GM23338 (cell line): ENCODE data around the gene OR2W1. TPM values are rescaled to one million over a fixed set of nuclear protein-coding genes. Genes with fewer than 3 reads are reported as not detected.

Experiments used
- ATAC-seq: fragments of 200-7000 bp; cut with Tn5 transposase; 3 replicates; pipeline ENCODE4 v1.9.1; 2020
- DNase-seq: peaks from one replicate; pipeline ENCODE4 v3.0.0-alpha.2; 2015; ENCODE audit warnings: low spot score
- H2AFZ ChIP-seq: fragments of 200-600 bp; sonication (generic); 2 replicates; pipeline ENCODE4 v1.8.0; 2016; ENCODE audit warnings: antibody characterized with exemption, mild to moderate bottlenecking, moderate library complexity
- H3F3A ChIP-seq: fragments of 200-600 bp; sonication (generic); replicated peaks from 2 replicates; pipeline ENCODE4 v1.8.0; 2017; ENCODE audit warnings: antibody characterized with exemption, mixed run types, low read depth
- H3K27ac ChIP-seq: fragments of 200-600 bp; sonication (generic); 2 replicates; pipeline ENCODE4 v1.6.1; 2016; ENCODE audit warnings: low read depth
- H3K27me3 ChIP-seq: fragments of 200-600 bp; sonication (generic); 2 replicates; pipeline ENCODE4 v1.8.0; 2016; ENCODE audit warnings: mild to moderate bottlenecking, mixed run types, moderate library complexity; ENCODE audit not compliant: insufficient read depth
- H3K36me3 ChIP-seq: fragments of 200-600 bp; sonication (generic); 2 replicates; pipeline ENCODE4 v1.8.0; 2016; ENCODE audit warnings: mild to moderate bottlenecking; ENCODE audit not compliant: insufficient read depth
- H3K4me1 ChIP-seq: fragments of 200-600 bp; sonication (generic); 2 replicates; pipeline ENCODE4 v1.8.0; 2016; ENCODE audit warnings: mild to moderate bottlenecking, moderate library complexity; ENCODE audit not compliant: insufficient read depth
- H3K4me2 ChIP-seq: fragments of 200-600 bp; sonication (generic); 2 replicates; pipeline ENCODE4 v1.7.1; 2017; ENCODE audit warnings: mixed run types
- H3K4me3 ChIP-seq: fragments of 200-600 bp; sonication (generic); 2 replicates; pipeline ENCODE4 v1.6.1; 2016; ENCODE audit warnings: mixed run types
- H3K79me2 ChIP-seq: fragments of 200-600 bp; sonication (generic); replicated peaks from 2 replicates; pipeline ENCODE4 v1.8.0; 2017; ENCODE audit warnings: mild to moderate bottlenecking; ENCODE audit not compliant: insufficient read depth
- H3K9me2 ChIP-seq: fragments of 200-600 bp; sonication (generic); 2 replicates; pipeline ENCODE4 v1.8.0; 2017; ENCODE audit not compliant: insufficient read depth
- H4K20me1 ChIP-seq: fragments of 200-600 bp; sonication (generic); replicated peaks from 2 replicates; pipeline ENCODE4 v1.8.0; 2017; ENCODE audit warnings: mild to moderate bottlenecking; ENCODE audit not compliant: insufficient read depth
- H3K27ac Mint-ChIP-seq: 2 replicates; pipeline ENCODE4 v1.8.0; 2020; ENCODE audit warnings: inconsistent platforms, mild to moderate bottlenecking, moderate library complexity, mixed read lengths
- H3K27me3 Mint-ChIP-seq: 3 replicates; pipeline ENCODE4 v1.8.0; 2022; ENCODE audit warnings: low read depth, mild to moderate bottlenecking, moderate library complexity, mixed read lengths, inconsistent platforms; ENCODE audit not compliant: insufficient read depth, poor library complexity
- H3K36me3 Mint-ChIP-seq: 3 replicates; pipeline ENCODE4 v1.8.0; 2021; ENCODE audit warnings: low read depth, mild to moderate bottlenecking, inconsistent platforms, moderate library complexity, mixed read lengths
- H3K4me1 Mint-ChIP-seq: 3 replicates; pipeline ENCODE4 v1.8.0; 2020; ENCODE audit warnings: mild to moderate bottlenecking, inconsistent platforms, mixed read lengths
- H3K4me3 Mint-ChIP-seq: 3 replicates; pipeline ENCODE4 v1.8.0; 2021; ENCODE audit warnings: moderate library complexity, mild to moderate bottlenecking, inconsistent platforms, mixed read lengths
- H3K9me3 Mint-ChIP-seq: 3 replicates; pipeline ENCODE4 v1.8.0; 2020; ENCODE audit warnings: moderate library complexity, mild to moderate bottlenecking, inconsistent platforms, mixed read lengths
- CREB1 ChIP-seq: fragments of 250-450 bp; sonication (Bioruptor Pico); IDR thresholded peaks from 2 replicates; pipeline ENCODE4 v1.5.0; 2020; ENCODE audit warnings: low read depth, mild to moderate bottlenecking, moderate library complexity
- EZH2 ChIP-seq: fragments of 200-600 bp; sonication (generic); IDR thresholded peaks from one replicate; pipeline ENCODE4 v1.8.0; 2017; ENCODE audit warnings: antibody characterized with exemption, mild to moderate bottlenecking, low read depth; ENCODE audit not compliant: unreplicated experiment
- EZH2phosphoT487 ChIP-seq: fragments of 200-600 bp; sonication (generic); IDR thresholded peaks from one replicate; pipeline ENCODE4 v1.8.1; 2018; ENCODE audit warnings: antibody characterized with exemption; ENCODE audit not compliant: unreplicated experiment
- JUNB ChIP-seq: IDR thresholded peaks from one replicate; pipeline ENCODE4 v1.6.1; 2016; ENCODE audit warnings: antibody characterized with exemption; ENCODE audit not compliant: unreplicated experiment
- NANOG ChIP-seq: IDR thresholded peaks from 2 replicates; pipeline ENCODE4 v1.6.1; 2016; ENCODE audit warnings: antibody characterized with exemption, borderline replicate concordance
- POLR2AphosphoS5 ChIP-seq: IDR thresholded peaks from 2 replicates; pipeline ENCODE4 v1.6.1; 2016; ENCODE audit warnings: antibody characterized with exemption, low read depth
- REST ChIP-seq: IDR thresholded peaks from one replicate; pipeline ENCODE4 v1.6.1; 2018; ENCODE audit warnings: antibody characterized with exemption; ENCODE audit not compliant: unreplicated experiment
- STAT1 ChIP-seq: IDR thresholded peaks from one replicate; pipeline ENCODE4 v1.6.1; 2016; ENCODE audit warnings: antibody characterized with exemption; ENCODE audit not compliant: unreplicated experiment
- ZNF114 ChIP-seq: fragments of 250-450 bp; sonication (Bioruptor Pico); IDR thresholded peaks from 2 replicates; pipeline ENCODE4 v1.5.0; 2020; ENCODE audit warnings: mild to moderate bottlenecking, moderate library complexity
- ZNF331 ChIP-seq: fragments of 250-450 bp; sonication (Bioruptor Pico); IDR thresholded peaks from 2 replicates; pipeline ENCODE4 v1.5.0; 2020; ENCODE audit warnings: low read depth, mild to moderate bottlenecking, moderate library complexity
- polyA plus RNA-seq: library from polyadenylated mRNA; unstranded; fragments of >200 nt; fragmentation: Nextera tagmentation; extraction: Ambion mirVana; gene quantifications from 2 replicates; pipeline ENCODE4 v1.2.1, GENCODE V29; 2016
- total RNA-seq: library from RNA; depleted of rRNA; stranded (reverse); fragments of >200 nt; shearing (Covaris generic); gene quantifications from 2 replicates; pipeline ENCODE4 v1.2.3, GENCODE V29; 2014
- TF ChIP-seq, protein P1 (sequence below), 2 experiments: fragments of 200-600 bp in 1 of 2; sonication (generic) in 1 of 2; conservative IDR thresholded peaks; 2 replicates each; pipeline versions ENCODE4 v1.5.1 to v1.6.1; 2016 to 2017; ENCODE audit warnings: antibody characterized with exemption in 2 of 2, low read depth in 2 of 2, mild to moderate bottlenecking in 2 of 2, moderate library complexity in 1 of 2
- TF ChIP-seq, protein P2 (sequence below): IDR thresholded peaks from 2 replicates; pipeline ENCODE4 v1.6.1; 2016; ENCODE audit warnings: antibody characterized with exemption
- TF ChIP-seq, protein P3 (sequence below): fragments of 250-450 bp; sonication (Bioruptor Pico); IDR thresholded peaks from 2 replicates; pipeline ENCODE4 v1.5.0; 2020; ENCODE audit warnings: mild to moderate bottlenecking, moderate library complexity

The OR2W1 gene
- total and polyA plus RNA-seq, 2 experiments from 2014 or later = not detected

DNA sequence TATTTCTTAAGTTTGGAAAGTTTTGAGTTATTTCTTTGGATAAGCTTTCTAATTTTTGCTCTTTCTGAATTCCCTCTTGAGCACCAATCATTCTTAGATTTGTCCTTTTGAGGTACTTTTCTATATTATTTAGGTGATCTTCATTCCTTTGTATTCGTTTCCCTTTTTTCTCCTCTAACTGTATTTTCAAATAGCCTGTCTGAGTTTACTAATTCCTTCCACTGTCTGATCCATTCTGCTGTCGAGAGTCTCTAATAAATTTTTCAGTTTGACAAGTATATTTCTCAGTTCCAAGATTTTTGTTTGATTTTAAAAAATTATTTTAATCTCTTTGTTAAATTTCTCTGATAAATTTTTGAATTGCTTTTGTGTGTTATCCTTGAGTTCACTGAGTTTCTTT, 23.5 kb downstream of the OR2W1 start:
- H3K9me2 ChIP-seq = no peaks in the 10 kb centered on the region
- no peak overlapping the region for H3K4me2 ChIP-seq
- DNase-seq (no peak), ATAC-seq (no peak)
- Mint-ChIP-seq H3K4me3 (no peak overlapping the region; the same call in 2 of the 3 replicates), H3K27me3 (peaks cover 1% of the 10 kb centered on the region), H3K9me3 (no peaks in the 10 kb centered on the region), H3K36me3 (no peaks in the 10 kb centered on the region), H3K4me1 (no peaks in the 10 kb centered on the region), H3K27ac (no peak overlapping the region)
- no peaks in the 10 kb centered on the region for H3K79me2 ChIP-seq
- no peak overlapping the region for H3K27ac ChIP-seq
- H3F3A ChIP-seq = no peaks in the 10 kb centered on the region
- no peak overlapping the region for H2AFZ ChIP-seq
- H3K36me3 ChIP-seq = no peaks in the 10 kb centered on the region
- no peak overlapping the region for H3K4me3 ChIP-seq
- H4K20me1 ChIP-seq = no peaks in the 10 kb centered on the region
- TF ChIP-seq, protein P1, sequence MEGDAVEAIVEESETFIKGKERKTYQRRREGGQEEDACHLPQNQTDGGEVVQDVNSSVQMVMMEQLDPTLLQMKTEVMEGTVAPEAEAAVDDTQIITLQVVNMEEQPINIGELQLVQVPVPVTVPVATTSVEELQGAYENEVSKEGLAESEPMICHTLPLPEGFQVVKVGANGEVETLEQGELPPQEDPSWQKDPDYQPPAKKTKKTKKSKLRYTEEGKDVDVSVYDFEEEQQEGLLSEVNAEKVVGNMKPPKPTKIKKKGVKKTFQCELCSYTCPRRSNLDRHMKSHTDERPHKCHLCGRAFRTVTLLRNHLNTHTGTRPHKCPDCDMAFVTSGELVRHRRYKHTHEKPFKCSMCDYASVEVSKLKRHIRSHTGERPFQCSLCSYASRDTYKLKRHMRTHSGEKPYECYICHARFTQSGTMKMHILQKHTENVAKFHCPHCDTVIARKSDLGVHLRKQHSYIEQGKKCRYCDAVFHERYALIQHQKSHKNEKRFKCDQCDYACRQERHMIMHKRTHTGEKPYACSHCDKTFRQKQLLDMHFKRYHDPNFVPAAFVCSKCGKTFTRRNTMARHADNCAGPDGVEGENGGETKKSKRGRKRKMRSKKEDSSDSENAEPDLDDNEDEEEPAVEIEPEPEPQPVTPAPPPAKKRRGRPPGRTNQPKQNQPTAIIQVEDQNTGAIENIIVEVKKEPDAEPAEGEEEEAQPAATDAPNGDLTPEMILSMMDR (conservative IDR thresholded peaks at IDR 0.05; ENCODE audit: low read depth in 2 of 2) = no peak
- TF ChIP-seq ZNF331 (CRISPR knock-in tag) = no peak
- TF ChIP-seq NANOG = no peak
- TF ChIP-seq REST = no peak
- no peak for TF ChIP-seq POLR2AphosphoS5
- no peak for TF ChIP-seq CREB1 (CRISPR knock-in tag)
- TF ChIP-seq, protein P2, sequence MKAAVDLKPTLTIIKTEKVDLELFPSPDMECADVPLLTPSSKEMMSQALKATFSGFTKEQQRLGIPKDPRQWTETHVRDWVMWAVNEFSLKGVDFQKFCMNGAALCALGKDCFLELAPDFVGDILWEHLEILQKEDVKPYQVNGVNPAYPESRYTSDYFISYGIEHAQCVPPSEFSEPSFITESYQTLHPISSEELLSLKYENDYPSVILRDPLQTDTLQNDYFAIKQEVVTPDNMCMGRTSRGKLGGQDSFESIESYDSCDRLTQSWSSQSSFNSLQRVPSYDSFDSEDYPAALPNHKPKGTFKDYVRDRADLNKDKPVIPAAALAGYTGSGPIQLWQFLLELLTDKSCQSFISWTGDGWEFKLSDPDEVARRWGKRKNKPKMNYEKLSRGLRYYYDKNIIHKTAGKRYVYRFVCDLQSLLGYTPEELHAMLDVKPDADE = no peak
- TF ChIP-seq JUNB = no peak
- TF ChIP-seq STAT1 = no peak
- TF ChIP-seq, protein P3, sequence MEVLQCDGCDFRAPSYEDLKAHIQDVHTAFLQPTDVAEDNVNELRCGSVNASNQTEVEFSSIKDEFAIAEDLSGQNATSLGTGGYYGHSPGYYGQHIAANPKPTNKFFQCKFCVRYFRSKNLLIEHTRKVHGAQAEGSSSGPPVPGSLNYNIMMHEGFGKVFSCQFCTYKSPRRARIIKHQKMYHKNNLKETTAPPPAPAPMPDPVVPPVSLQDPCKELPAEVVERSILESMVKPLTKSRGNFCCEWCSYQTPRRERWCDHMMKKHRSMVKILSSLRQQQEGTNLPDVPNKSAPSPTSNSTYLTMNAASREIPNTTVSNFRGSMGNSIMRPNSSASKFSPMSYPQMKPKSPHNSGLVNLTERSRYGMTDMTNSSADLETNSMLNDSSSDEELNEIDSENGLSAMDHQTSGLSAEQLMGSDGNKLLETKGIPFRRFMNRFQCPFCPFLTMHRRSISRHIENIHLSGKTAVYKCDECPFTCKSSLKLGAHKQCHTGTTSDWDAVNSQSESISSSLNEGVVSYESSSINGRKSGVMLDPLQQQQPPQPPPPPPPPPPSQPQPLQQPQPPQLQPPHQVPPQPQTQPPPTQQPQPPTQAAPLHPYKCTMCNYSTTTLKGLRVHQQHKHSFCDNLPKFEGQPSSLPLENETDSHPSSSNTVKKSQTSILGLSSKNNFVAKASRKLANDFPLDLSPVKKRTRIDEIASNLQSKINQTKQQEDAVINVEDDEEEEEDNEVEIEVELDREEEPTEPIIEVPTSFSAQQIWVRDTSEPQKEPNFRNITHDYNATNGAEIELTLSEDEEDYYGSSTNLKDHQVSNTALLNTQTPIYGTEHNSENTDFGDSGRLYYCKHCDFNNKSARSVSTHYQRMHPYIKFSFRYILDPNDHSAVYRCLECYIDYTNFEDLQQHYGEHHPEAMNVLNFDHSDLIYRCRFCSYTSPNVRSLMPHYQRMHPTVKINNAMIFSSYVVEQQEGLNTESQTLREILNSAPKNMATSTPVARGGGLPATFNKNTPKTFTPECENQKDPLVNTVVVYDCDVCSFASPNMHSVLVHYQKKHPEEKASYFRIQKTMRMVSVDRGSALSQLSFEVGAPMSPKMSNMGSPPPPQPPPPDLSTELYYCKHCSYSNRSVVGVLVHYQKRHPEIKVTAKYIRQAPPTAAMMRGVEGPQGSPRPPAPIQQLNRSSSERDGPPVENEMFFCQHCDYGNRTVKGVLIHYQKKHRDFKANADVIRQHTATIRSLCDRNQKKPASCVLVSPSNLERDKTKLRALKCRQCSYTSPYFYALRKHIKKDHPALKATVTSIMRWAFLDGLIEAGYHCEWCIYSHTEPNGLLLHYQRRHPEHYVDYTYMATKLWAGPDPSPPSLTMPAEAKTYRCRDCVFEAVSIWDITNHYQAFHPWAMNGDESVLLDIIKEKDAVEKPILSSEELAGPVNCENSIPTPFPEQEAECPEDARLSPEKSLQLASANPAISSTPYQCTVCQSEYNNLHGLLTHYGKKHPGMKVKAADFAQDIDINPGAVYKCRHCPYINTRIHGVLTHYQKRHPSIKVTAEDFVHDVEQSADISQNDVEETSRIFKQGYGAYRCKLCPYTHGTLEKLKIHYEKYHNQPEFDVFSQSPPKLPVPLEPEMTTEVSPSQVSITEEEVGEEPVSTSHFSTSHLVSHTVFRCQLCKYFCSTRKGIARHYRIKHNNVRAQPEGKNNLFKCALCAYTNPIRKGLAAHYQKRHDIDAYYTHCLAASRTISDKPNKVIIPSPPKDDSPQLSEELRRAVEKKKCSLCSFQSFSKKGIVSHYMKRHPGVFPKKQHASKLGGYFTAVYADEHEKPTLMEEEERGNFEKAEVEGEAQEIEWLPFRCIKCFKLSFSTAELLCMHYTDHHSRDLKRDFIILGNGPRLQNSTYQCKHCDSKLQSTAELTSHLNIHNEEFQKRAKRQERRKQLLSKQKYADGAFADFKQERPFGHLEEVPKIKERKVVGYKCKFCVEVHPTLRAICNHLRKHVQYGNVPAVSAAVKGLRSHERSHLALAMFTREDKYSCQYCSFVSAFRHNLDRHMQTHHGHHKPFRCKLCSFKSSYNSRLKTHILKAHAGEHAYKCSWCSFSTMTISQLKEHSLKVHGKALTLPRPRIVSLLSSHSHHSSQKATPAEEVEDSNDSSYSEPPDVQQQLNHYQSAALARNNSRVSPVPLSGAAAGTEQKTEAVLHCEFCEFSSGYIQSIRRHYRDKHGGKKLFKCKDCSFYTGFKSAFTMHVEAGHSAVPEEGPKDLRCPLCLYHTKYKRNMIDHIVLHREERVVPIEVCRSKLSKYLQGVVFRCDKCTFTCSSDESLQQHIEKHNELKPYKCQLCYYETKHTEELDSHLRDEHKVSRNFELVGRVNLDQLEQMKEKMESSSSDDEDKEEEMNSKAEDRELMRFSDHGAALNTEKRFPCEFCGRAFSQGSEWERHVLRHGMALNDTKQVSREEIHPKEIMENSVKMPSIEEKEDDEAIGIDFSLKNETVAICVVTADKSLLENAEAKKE (CRISPR knock-in tag) = no peak
- TF ChIP-seq EZH2 = no peak
- TF ChIP-seq ZNF114 (CRISPR knock-in tag) = no peak
- no peak for TF ChIP-seq EZH2phosphoT487
- H3K4me1 ChIP-seq = no peaks in the 10 kb centered on the region
- 0 out of 2 replicates have a peak, but pooled peaks cover under 1% of the 10 kb centered on the region for H3K27me3 ChIP-seq
